AG08395 (cell line): ENCODE data around the gene LEUTX.
"Not testable (repeated sequence)": the region's sequence is repeated elsewhere in the genome, so short reads cannot be mapped to it uniquely, and the experiment has no call there.

Source experiments
- DNase-seq: peaks from one replicate; pipeline ENCODE4 v3.0.0; 2012; ENCODE audit warnings: mixed read lengths, low spot score

The LEUTX gene, protein sequence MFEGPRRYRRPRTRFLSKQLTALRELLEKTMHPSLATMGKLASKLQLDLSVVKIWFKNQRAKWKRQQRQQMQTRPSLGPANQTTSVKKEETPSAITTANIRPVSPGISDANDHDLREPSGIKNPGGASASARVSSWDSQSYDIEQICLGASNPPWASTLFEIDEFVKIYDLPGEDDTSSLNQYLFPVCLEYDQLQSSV

DNA sequence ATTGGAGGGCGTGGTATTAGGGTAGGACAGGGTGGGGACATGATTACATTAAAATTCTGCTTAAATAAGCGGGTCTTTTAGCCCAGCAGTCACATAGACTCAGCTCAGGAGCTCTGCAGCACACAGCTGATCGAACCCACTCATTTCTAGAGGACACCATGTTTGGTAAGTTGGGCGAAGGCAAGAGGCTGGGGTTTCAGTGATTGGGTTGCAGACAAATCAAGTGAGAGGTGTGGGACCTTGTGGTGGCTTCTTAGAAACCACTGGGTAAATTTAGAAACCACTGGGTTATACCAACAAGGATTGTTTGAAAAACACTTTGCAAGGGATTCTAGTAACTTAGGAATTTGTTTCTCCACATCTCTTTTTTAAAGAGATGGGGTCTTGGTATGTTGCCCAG is at the start of gene LEUTX:
LEUTX (plus strand) TSS at position 92 of the 400 bp plus-strand sequence; CDS start at position 159, 67 bp downstream.
- DNase-seq, result no peak

DNA sequence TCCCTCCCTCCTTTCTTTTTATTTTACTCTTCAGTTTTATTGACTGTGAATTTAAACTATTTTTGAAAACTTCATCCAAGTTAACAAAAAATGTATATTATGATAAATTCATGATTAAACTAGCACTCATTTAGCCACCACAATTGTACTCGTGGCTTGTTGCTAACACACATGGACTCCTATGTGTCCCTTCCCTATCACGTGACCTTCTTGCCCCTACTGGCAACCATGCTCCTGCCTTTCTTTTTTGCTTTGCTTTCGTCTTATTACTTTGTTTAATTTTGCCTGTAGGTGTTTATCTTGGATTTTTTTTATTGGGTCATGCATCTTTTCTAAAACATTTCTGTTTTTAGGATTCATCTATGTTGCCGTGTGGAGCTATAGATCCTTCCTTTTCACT is 49.1 kb upstream of the LEUTX start:
- no peak for DNase-seq

DNA sequence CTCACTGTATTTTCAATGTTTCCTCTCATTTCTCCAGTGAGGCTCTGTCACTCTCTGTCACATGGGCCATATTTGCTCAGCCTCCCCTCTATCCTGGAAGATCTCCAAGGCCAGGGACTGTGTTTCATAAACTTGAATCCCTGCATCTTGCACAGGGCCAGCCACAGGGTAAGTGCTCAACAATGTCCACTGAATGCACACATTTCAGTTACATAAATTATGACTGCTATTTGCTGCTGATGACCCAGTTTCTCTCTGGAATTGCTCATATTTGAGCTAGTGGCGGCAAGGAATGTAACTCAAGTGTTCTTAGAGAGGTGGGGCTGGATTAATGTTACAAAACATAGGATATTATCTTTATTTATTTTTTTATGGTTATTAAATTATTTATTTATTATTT is 47.0 kb upstream of the LEUTX start:
- no peak for DNase-seq

DNA sequence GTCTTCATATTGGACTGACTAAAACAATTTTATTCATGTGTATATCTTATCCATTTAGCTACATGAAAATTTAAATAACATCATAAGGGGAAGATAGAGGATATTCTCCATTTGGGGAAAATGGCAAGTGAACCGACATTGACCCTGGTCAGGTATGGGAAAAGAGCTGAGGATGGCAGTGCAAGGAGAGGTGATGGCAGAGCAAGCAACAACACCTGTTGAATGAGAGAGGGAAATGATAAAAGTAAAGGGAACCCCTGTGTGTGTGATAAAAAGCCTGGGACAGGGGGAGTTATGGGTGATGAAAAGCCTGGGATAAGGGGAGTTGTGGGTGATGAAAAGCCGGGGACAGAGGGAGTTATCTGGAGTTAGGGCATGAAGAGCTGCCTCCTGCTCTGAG is 44.8 kb upstream of the LEUTX start:
- no peak for DNase-seq

DNA sequence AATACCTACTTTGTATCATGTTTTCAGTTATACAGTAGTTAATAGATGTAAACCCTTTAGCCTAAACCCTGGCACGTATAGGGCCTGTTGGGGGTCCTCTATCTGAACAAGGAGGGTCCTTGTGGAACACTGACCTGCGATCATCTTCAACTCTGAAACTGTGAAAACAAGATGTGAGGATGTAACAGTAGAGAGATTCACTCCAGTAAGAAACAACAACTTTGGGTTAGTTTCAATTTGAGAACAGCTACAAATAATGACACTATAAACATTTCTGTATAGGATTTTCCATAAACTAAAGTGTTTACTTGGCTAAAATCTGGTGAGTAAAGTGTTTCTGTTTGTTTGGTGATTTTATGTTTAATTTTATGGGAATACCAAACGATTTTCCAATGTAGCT is 43.0 kb upstream of the LEUTX start:
- DNase-seq, result no peak

DNA sequence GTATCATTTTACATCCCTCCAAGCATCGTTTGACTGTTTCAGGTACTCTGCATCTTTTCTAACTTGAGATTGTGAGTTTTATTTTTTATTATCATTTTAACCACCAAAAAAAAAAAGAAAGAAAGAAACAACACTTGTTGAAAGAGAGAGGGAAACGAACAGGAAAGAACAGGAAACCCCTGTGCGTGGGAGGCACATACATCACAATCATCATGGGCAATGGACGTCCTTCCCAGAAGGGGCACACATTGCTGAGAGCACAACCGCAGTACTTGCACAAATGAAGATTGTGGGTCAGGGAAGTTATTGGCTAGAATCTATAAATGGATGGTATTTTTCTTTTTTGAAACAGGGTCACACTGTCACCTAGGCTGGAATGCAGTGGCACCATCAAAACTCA is 42.6 kb upstream of the LEUTX start:
- no peak for DNase-seq

DNA sequence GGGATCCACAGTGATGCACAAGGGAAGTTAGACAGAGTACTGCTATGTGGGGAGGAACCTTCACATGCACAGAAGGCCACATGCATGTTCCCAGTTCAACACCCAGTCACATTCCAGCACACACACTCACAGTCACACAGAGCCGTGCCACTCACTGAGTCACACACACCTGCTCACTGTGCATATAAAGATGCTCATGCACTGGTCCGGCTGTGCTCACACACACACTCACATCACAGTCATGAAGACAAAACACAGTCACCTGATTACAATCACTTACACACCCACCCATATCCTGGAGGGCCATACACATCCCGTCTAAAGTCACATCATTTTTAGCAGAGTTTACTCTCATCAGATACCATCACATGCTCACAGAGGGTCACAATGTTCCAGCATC is 41.3 kb upstream of the LEUTX start:
- DNase-seq, result no peak

DNA sequence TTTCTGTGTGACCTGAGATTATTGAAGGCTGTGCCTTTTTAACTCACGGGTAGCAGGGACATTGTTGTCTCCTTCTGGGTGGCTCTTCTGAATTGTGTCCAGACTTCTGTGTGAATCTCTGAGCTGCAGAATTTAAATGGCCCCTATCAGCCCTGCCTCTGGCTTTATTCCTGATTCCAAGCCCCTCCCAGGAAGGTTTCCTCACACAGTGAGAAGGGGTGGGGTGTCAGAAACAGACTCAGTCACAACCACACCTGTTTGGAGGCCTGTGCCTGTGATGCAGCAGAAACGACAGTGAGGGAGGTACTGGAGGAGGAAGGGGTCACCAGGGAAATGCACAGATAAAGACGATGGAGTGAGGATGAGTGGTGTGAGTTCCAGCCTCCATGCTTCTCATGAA is 40.8 kb upstream of the LEUTX start, which contains the start of gene CLC:
CLC (minus strand) TSS at position 139 of the 400 bp plus-strand sequence; CDS start at position 62, 77 bp downstream.
- no peak for DNase-seq

DNA sequence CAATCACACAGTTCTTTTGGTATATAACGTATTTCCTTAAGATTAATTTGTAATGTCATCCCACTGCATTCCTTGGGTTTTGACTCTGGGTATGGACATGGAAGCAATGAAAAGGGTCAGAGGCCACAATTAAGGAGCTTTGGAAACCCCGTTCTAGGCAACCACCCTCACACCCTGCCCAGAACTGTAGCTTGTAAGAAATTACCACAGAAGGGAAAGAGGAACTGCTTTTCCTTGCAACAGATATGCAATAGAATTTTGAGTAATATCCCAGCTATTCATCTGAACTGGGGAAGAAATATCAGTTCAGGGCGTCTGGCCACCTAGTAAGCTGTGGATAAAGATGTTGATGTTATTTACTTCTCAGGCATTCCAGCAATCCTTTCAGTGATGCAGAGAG is 39.8 kb upstream of the LEUTX start:
- DNase-seq, result no peak

DNA sequence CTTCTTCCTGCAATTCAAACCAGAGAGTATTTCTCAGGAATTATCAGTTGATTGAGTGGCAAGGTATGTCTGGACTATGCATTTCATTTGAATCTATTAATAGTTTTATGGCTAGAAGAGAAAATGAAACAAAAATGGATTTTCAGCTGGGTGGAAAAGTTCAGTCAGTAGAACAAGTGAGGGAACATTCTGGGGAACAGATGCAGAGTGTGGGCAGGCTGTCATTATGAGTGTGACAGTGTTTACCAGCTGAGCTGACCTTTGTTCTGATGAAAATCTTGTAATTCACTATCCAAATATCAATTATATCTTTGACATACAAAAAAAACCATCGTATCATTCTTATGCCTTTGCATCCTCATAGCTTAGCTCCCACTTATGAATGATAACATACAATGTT is 38.3 kb upstream of the LEUTX start:
- no peak for DNase-seq

DNA sequence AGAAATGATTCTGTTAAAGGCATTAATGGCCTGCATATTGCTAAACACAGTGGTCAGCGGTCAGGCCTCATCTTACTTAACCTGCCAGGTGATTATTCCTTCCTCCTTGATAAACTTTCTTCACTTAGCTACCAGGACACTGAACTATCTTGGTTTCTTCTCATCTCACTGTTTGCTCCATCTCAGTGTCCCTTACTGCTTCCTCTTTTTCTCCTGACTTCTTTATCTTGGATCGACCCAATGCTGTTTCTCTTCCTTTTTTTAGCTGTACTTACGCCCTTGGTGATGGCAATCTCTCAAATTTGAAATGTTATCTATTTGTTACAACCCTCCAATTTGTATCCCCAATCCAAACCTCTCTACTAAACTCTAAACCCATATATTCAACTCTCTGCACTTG is 33.0 kb upstream of the LEUTX start:
- no peak for DNase-seq

DNA sequence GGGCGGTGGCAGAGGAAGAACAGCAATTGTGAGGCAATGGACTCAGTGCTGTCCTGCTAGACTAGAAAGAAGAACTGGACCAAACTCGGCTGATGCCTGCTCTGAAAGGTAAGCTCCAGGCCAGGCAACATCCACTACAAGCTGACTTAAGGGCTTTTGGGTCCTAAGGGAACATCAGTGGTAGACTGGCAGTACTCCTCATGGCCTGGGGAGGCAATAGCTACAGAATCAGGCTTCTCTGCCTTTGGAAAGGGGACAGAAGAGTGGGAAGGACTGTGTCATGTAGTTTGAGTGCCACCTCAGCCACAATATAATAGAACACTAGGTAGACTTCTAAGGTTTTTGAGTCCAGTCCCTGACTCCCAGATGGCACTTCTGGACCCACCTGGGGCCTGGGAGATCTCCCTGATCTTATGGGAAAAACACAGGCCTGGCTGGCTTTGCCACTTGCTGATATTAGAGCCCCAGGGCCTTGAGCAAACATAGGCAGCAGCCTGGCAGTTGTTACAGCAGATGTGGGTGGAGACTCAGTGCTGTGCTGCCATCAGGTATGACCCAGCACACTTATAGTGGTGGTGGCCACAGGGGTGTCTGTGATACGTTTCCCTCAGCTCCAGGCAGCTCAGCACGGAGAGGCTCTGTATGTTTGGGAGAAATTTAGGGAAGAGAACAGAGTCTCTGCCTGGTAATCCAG is 31.7 kb upstream of the LEUTX start:
- DNase-seq, result no peak

DNA sequence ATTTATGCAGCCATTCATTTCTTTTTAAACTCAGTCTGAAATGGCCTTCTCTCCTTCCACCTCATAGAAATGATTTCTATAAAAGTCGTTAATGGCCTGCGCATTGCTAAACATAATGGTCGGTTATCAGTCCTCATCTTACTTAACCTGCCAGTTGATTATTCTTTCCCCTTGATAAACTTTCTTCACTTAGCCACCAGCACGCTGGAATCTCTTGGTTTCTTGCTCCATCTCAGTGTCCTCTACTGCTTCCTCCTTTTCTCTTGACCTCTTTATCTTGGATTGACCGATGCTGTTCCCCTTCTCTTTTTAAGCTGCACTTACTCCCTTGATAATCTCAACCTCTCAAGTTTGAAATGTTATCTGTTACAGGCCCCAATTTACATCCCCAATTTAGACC is 28.7 kb upstream of the LEUTX start:
- no peak for DNase-seq

DNA sequence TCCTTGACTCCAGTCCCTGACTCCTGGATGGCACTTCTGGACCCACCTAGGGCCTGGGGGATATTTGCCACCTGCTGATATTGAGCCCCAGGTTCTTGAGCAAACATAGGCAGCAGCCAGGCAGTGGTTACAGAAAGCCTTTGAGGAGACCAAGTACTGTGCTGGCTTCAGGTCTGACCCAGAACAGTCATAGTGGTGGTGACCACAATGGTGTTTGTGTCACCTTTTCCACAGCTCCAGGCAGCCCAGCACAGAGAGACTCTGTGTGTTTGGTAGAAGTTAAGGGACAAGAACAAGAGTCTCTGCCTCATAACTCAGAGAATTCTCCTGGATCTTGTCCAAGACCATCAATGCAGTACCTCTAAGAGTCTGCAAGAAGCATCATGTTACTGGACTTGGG is 26.3 kb upstream of the LEUTX start:
- DNase-seq, result no peak

DNA sequence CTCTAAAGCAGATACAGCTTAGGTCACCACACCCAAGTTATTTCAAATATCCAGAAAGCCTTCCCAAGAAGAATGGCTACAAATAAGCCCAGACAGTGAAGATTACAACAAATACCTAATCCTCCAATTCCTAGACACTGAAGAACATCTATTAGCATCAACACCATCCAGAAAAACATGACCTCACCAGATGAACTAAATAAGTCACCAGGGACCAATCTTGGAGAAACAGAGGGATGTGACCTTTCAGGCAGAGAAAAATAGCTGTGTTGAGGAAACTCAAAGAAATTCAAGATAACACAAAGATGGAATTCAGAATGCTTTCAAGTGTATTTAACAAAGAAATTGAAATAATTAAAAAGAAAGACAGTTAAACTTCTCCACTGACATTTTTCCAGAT is 25.9 kb upstream of the LEUTX start:
- DNase-seq, result no peak

DNA sequence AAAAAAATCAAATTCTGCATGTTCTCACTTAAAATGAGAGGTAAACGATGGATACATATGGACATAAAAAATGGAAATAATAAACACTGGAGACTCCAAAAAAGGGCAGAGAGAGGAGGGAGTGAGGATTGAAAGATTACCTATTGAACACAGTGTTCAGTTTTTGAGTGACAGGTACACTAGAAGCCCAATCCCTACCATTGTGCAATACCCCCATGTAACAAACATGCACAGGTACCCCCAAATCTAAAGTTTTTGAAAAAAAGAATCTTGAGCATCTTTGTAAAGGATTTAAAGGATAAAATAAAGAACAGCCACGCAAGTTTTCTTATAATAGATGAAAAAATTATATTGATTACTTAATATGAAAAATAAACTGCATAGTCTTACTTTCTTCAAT is 24.1 kb upstream of the LEUTX start:
- DNase-seq, result no peak

DNA sequence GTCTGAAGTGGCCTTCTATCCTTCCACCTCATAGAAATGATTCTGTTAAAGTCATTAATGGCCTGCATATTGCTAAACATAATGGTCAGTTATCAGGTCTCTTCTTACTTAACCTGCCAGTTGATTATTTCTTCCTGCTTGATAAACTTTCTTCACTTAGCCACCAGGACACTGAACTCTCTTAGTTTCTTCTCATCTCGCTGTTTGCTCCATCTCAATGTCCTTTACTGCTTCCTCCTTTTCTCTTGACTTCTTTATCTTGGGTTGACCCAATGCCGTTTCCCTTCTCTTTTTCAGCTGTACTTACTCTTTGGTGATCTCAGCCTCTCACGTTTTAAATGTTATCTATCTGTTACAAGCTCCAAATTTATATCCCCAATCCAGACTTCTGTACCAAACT is 23.7 kb upstream of the LEUTX start:
- no peak for DNase-seq

DNA sequence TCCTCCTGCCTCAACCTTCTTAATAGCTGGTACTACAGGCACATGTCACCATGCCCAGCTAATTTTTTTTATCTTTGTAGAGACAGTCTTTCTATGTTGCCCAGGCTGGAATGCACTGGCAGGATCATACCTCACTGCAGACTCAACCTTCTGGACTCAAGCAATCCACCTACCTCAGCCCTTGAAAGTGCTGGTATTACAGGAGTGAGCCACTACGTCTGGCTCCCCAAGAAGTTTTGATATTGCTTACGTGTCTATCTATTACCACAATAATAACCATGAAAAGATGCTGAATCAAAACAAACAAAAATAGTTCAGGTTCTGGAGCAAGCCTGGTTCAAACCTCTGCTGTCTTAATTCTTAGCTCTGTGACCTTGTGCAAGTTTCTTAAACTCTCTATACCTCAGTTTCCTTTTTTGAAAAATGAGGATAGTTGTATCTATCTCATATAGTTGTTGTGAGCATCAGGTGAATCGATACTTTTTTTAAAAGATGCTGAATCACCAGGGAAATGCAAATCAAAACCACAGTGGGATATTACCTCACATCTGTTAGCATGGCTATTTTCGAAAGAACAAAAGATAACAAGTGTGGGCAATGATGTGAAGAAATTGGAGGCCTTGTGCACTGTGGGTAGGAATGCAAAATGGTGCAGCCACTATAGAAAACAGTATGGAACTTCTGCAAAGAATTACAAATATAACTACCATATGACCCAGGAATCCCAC is 19.0 kb upstream of the LEUTX start:
- no peak for DNase-seq

DNA sequence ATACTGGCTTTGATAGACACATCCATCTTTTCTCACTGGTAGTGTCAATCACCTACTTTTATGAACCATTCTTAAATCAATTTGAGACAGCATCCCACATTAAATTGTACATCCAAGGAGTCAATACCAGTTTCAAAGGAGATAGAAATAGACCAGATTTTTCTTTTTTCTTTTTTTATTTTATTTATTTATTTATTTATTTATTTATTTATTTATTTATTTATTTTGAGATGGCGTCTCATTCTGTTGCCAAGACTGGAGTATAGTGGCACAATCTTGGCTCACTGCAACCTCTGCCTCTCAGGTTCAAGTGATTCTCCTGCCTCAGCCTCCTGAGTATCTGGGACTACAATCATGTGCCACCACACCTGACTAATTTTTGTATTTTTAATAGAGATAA is 16.8 kb upstream of the LEUTX start:
- not testable (repeated sequence) for DNase-seq

DNA sequence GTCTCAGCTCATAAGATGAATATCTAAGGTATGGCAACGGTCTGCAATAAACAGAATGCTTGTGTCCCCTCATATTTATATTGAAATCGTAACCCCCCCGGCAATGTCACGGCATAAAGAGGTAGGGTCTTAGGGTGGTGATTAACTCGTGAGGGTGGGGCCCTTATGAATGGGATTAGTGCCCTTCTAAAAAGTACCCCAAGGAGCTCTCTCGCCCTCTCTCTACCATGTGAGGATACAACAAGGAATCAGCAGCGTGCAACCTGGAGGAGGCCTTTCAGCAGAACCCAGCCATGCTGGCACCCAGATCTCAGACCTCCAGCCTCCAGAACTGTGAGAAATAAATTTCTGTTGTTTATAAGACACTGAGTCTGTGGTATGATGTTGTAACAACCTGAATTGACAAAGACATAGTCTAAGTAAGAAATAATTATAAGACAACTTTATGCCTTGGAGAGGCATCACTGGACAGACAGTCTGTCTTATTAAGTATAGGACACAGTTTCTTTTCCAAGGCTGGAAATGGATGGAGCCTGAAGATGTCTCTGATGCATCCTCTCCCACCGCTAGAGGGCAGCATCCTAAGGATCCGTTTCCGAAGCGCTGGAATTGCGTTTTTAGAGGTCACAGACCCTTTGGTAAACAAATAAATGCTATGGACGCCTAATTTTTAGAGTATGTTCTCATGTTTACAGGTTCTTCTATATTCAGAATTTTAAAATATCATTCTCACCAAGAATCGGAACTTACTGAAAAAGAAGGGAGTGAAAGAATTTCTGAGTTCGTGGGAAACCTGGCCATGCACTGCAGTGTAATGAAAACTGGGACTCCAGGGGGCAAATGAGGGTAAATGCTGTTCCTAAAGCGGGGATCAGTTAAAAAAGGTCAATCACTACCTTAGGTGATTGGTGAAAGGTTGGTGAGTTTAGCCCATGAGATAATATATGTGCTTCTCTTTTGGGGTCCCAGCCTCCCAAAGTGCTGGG is 13.3 kb upstream of the LEUTX start:
- DNase-seq, result peak; percentile 24

DNA sequence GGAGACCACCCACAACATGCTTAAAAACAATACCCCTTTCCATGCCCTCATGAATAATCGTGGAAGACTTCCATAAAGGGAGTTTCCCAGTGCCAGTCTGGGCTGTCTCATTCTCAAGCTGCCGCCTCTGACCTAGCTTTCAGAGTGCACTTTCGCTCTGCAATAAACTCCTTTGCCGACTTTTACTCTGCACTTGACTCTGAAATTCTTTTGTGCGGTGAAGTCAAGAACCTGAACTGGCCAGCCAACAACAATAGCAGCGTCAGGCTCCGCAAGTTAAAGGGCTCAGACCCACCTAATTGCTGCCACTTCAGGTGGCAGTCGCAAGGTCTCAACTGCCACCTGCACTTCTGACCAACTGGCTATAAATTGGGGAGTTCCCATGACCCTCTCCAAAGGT is 10.3 kb upstream of the LEUTX start:
- no peak for DNase-seq

DNA sequence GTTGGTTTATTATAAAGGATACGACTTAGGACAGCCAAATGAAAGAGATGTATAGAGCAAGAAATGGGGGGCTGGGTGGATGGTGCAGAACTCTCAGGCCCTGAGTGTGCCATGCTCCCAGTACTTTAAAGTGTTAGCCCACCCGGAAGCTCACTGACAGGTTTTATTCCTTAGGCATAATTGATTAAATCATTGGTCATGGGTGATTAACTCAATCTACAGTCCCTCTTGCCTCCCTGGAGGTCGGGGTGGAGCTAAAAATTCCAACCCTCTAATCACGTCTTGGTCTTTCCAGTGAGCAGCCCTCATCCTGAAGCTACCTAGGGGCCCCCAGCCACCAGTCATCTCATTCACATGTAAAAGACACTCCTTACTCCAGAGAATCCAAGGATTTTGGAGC is 9.9 kb upstream of the LEUTX start:
- DNase-seq, result no peak
